ENCODE measurements around the gene PLCXD1. TPM values are rescaled to one million over a fixed set of nuclear protein-coding genes. Genes with fewer than 3 reads are reported as not detected.
"Not testable (repeated sequence)": the region's sequence is repeated elsewhere in the genome, so short reads cannot be mapped to it uniquely, and the experiment has no call there.

The PLCXD1 gene
- total and polyA plus RNA-seq, 2 experiments from 2014 or later = 48.7 to 112 TPM

- H2AFZ ChIP-seq; H3K4me1 Mint-ChIP-seq; H3K27me3 ChIP-seq (ENCODE audit: insufficient read depth); H3K4me2 ChIP-seq; H3K27ac ChIP-seq (ENCODE audit: low read depth); H3K27ac Mint-ChIP-seq; H3F3A ChIP-seq (replicated peaks; ENCODE audit: low read depth); H3K9me2 ChIP-seq (ENCODE audit: insufficient read depth); H3K27me3 Mint-ChIP-seq (ENCODE audit: insufficient read depth, low read depth, poor library complexity); H3K36me3 ChIP-seq (ENCODE audit: insufficient read depth); H3K4me1 ChIP-seq (ENCODE audit: insufficient read depth); H3K4me3 Mint-ChIP-seq; H3K4me3 ChIP-seq; ATAC-seq; DNase-seq (ENCODE audit: low spot score); H4K20me1 ChIP-seq (replicated peaks; ENCODE audit: insufficient read depth); H3K79me2 ChIP-seq (replicated peaks; ENCODE audit: insufficient read depth): not testable (repeated sequence)
- peaks cover 50% of the 10 kb centered on the region for H3K9me3 Mint-ChIP-seq
- peaks cover 32% of the 10 kb centered on the region for H3K36me3 Mint-ChIP-seq (ENCODE audit: low read depth)
Observed at GRCh38 chrX:251396-252243, 29.6 kb upstream of the PLCXD1 start.

GRCh38 chrX:252244-252956 lies 28.8 kb upstream of the PLCXD1 start:
- no peak for ATAC-seq
- H3K27me3 Mint-ChIP-seq (ENCODE audit: insufficient read depth, low read depth, poor library complexity) = peaks cover 2% of the 10 kb centered on the region
- no peak for DNase-seq (ENCODE audit: low spot score)
- Histone ChIP-seq H3K9me2 (ENCODE audit: insufficient read depth) (peaks cover 8% of the 10 kb centered on the region; the same call in 1 of the 2 replicates), H3K4me2 (no peak overlapping the region), H2AFZ (no peak overlapping the region), H3K4me3 (no peak overlapping the region), H3K36me3 (ENCODE audit: insufficient read depth) (no peaks in the 10 kb centered on the region), H3K27me3 (ENCODE audit: insufficient read depth) (no peaks in the 10 kb centered on the region), H3K27ac (ENCODE audit: low read depth) (no peak overlapping the region), H3K4me1 (ENCODE audit: insufficient read depth) (no peaks in the 10 kb centered on the region), H4K20me1 (replicated peaks; ENCODE audit: insufficient read depth) (no peaks in the 10 kb centered on the region), H3F3A (replicated peaks; ENCODE audit: low read depth) (no peaks in the 10 kb centered on the region), H3K79me2 (replicated peaks; ENCODE audit: insufficient read depth) (no peaks in the 10 kb centered on the region)
- TF ChIP-seq POLR2AphosphoS5 (IDR thresholded peaks at IDR 0.05; ENCODE audit: low read depth) = no peak
- no peak overlapping the region for H3K27ac Mint-ChIP-seq
- peaks cover 32% of the 10 kb centered on the region for H3K36me3 Mint-ChIP-seq (ENCODE audit: low read depth)
- no peaks in the 10 kb centered on the region for H3K4me1 Mint-ChIP-seq
- H3K9me3 Mint-ChIP-seq = peaks cover 57% of the 10 kb centered on the region
- H3K4me3 Mint-ChIP-seq = no peak overlapping the region

GRCh38 chrX:252957-253291 lies 28.3 kb upstream of the PLCXD1 start:
- Histone ChIP-seq H3K27me3 (ENCODE audit: insufficient read depth) (no peaks in the 10 kb centered on the region), H3K9me2 (ENCODE audit: insufficient read depth) (peaks cover 8% of the 10 kb centered on the region; the same call in 1 of the 2 replicates), H3K4me3 (no peak overlapping the region), H3K27ac (ENCODE audit: low read depth) (no peak overlapping the region), H4K20me1 (replicated peaks; ENCODE audit: insufficient read depth) (no peaks in the 10 kb centered on the region), H2AFZ (no peak overlapping the region), H3K36me3 (ENCODE audit: insufficient read depth) (no peaks in the 10 kb centered on the region), H3K79me2 (replicated peaks; ENCODE audit: insufficient read depth) (no peaks in the 10 kb centered on the region), H3F3A (replicated peaks; ENCODE audit: low read depth) (no peaks in the 10 kb centered on the region), H3K4me1 (ENCODE audit: insufficient read depth) (no peaks in the 10 kb centered on the region), H3K4me2 (no peak overlapping the region)
- H3K4me1 Mint-ChIP-seq = no peaks in the 10 kb centered on the region
- H3K27ac Mint-ChIP-seq = no peak overlapping the region
- TF ChIP-seq EZH2phosphoT487 (IDR thresholded peaks at IDR 0.05; ENCODE audit: unreplicated experiment) (no peak), JUNB (IDR thresholded peaks at IDR 0.05; ENCODE audit: unreplicated experiment) (no peak), ZNF462 (CRISPR knock-in tag; IDR thresholded peaks at IDR 0.05) (no peak), REST (IDR thresholded peaks at IDR 0.05; ENCODE audit: unreplicated experiment) (no peak)
- DNase-seq (ENCODE audit: low spot score) (no peak), ATAC-seq (no peak)
- H3K27me3 Mint-ChIP-seq (ENCODE audit: insufficient read depth, low read depth, poor library complexity) = peaks cover 2% of the 10 kb centered on the region
- H3K9me3 Mint-ChIP-seq = peaks cover 59% of the 10 kb centered on the region
- no peak overlapping the region for H3K4me3 Mint-ChIP-seq
- peaks cover 32% of the 10 kb centered on the region for H3K36me3 Mint-ChIP-seq (ENCODE audit: low read depth)
